ENCODE results near the gene TEKT1.
A peak's percentile ranks its signal among the peaks of the same experiment; 100 is the strongest.

TEKT1 gene

DNA sequence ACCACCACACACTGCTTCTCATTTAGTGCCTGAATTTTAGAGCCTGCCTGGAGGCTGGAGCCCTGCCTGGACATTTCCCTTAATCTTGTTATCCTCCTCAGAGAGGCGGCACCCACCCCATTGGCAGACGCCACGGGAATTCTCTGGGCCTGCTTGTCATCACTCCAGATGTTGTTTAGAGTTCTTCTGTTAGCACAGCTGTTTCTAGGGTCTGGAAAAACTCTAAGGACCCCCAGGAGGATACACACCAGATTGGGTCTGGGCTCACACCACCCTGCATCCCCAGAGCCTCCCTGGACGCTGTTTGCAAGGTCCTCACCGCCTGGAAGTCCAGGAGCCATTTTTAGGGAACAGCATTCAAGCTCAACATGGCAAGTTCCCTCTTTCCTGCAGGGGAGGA is 76.2 kb downstream of the TEKT1 start:
- H3K4me3 ChIP-seq (ENCODE audit: low read depth, low read length): no peak overlapping the region
- TF ChIP-seq, protein P1, sequence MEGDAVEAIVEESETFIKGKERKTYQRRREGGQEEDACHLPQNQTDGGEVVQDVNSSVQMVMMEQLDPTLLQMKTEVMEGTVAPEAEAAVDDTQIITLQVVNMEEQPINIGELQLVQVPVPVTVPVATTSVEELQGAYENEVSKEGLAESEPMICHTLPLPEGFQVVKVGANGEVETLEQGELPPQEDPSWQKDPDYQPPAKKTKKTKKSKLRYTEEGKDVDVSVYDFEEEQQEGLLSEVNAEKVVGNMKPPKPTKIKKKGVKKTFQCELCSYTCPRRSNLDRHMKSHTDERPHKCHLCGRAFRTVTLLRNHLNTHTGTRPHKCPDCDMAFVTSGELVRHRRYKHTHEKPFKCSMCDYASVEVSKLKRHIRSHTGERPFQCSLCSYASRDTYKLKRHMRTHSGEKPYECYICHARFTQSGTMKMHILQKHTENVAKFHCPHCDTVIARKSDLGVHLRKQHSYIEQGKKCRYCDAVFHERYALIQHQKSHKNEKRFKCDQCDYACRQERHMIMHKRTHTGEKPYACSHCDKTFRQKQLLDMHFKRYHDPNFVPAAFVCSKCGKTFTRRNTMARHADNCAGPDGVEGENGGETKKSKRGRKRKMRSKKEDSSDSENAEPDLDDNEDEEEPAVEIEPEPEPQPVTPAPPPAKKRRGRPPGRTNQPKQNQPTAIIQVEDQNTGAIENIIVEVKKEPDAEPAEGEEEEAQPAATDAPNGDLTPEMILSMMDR (IDR thresholded peaks at IDR 0.05; ENCODE audit: low read depth, low read length): no peak
- peak; percentile 25 for DNase-seq
- H3K36me3 ChIP-seq: no peaks in the 10 kb centered on the region
- H3K9me3 ChIP-seq: no peaks in the 10 kb centered on the region
- no peaks in the 10 kb centered on the region for H3K4me1 ChIP-seq
- H3K27me3 ChIP-seq: no peaks in the 10 kb centered on the region

DNA sequence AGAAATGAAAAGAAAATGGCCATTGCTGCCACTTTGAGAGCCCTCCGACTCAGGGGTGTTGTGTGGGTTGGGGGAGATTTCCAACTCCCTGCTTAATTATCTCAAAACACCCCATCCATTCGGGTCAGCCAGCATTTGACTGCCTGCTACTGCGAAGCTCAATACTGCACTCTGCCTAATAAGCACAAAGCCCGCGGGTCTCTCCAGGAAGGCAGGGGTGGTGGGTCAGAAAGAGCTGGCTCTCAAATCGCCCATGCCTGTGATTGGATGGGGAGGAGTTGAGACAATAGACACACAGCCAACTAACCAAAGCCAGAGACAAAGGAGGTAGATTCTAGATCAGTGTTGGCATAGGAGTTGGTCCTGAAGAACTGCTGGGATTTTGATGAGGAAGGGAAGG is 78.0 kb downstream of the TEKT1 start:
- H3K4me1 ChIP-seq: no peaks in the 10 kb centered on the region
- H3K4me3 ChIP-seq (ENCODE audit: low read depth, low read length): no peak overlapping the region
- DNase-seq: no peak
- H3K36me3 ChIP-seq: no peaks in the 10 kb centered on the region
- TF ChIP-seq, protein P1 (IDR thresholded peaks at IDR 0.05; ENCODE audit: low read depth, low read length): no peak
- no peaks in the 10 kb centered on the region for H3K9me3 ChIP-seq
- H3K27me3 ChIP-seq: no peaks in the 10 kb centered on the region

DNA sequence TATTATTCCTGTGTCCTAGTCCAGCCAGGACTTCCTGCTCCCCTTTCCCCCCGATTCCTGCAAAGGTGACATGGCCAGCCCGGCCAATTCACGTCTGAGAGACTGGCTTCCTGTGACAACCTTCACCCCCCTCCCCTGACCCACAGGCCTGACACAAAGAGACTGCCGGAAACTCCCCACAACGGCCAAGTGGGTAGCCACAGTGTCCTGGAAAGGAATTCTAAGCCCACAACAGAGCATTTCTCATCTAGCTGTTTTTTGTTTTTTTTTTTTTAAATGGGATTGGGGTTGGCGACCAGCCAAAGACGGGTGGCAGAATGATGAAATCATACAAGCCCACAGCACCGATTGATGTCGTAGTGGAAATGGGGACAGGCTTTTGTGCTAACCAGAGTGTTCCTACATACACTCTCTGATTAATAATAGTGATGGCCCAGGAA is 78.5 kb downstream of the TEKT1 start:
- H3K9me3 ChIP-seq: no peaks in the 10 kb centered on the region
- H3K4me3 ChIP-seq (ENCODE audit: low read depth, low read length): no peak overlapping the region
- H3K27me3 ChIP-seq: no peaks in the 10 kb centered on the region
- no peak for DNase-seq
- no peaks in the 10 kb centered on the region for H3K36me3 ChIP-seq
- no peaks in the 10 kb centered on the region for H3K4me1 ChIP-seq
- TF ChIP-seq, protein P1 (IDR thresholded peaks at IDR 0.05; ENCODE audit: low read depth, low read length): no peak

DNA sequence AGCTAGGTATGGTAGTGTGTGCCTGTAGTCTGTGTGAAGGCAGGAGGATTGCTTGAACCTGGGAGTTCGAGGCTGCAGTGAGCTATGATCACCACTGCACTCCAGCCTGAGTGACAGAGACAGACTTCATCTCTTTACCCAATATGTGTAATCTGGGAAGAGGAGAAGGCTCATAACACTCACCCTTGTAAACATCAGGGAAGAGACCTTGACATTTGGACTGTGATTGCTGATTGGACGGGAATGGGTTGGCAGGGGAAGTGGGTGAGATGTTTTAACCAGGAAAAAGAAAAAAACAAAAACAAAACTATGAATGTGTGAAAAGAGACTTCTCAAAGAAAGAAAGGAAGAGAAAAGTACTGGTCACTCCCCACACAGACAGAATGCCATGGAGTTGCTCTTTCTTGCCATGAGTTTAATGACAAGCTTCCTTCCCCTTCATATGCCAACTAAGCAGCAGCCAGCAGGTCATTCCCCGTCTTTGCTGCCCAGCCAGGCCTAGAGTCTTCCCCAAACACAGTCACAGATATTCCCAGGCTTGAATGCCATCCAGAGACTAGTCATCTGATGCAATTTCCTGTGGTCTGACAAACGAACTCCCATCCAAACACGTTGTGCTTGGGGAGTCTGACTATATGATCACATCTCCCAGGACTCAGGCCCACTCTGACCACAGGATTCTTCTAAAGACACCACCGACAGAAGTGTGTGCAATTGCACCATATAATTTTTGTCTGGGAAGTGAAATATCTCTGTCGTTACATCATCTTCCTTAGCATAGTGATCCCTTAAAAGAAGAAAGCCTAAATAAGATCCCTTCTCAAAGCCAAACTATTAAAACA is 79.2 kb downstream of the TEKT1 start:
- Histone ChIP-seq H3K4me1 (no peaks in the 10 kb centered on the region), H3K27me3 (no peaks in the 10 kb centered on the region), H3K9me3 (no peaks in the 10 kb centered on the region), H3K36me3 (no peaks in the 10 kb centered on the region), H3K4me3 (ENCODE audit: low read depth, low read length) (no peak overlapping the region)
- TF ChIP-seq, protein P1 (IDR thresholded peaks at IDR 0.05; ENCODE audit: low read depth, low read length): no peak
- no peak for DNase-seq

DNA sequence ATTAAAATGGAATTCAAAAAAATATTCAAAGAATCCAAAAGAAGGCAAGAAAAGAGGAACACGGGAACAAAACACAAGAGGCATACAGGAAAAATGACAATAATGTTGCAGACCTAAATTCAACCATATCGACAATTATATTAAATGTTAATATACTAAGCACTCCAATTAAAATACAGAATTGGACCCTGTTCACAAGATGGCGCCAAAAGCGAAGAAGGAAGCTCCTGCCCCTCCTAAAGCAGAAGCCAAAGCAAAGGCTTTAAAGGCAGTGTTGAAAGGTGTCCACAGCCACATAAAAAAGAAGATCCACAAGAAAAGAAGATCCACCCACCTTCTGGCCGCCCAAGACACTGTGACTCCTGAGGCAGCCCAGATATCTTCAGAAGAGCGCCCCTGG is 82.0 kb downstream of the TEKT1 start:
- no peak for DNase-seq
- TF ChIP-seq, protein P1 (IDR thresholded peaks at IDR 0.05; ENCODE audit: low read depth, low read length): no peak
- H3K27me3 ChIP-seq: no peaks in the 10 kb centered on the region
- H3K4me3 ChIP-seq (ENCODE audit: low read depth, low read length): no peak overlapping the region
- H3K9me3 ChIP-seq: no peaks in the 10 kb centered on the region
- no peaks in the 10 kb centered on the region for H3K36me3 ChIP-seq
- no peaks in the 10 kb centered on the region for H3K4me1 ChIP-seq

DNA sequence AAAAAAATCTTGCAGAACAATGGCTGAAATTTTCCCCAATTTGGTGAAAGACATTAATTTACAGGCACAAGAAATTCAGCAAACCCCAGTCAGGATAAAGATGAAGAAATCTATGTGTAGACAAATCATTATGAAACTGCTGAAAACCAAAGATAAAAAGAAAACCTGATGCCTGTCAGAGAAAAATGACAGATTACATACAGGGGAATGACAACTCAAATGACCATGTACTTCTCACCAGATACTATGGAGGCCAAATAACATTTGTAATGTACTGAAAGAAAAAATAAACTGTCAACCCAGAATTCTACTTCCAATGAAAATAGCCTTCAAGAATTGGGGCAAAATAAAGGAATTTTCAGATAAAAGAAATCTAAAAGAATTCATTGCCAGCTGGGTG is 82.9 kb downstream of the TEKT1 start:
- TF ChIP-seq, protein P1 (IDR thresholded peaks at IDR 0.05; ENCODE audit: low read depth, low read length): no peak

More for the DNA sequence above, 82.9 kb downstream of the TEKT1 start:
- no peak for DNase-seq
- Histone ChIP-seq H3K27me3 (no peaks in the 10 kb centered on the region), H3K4me3 (ENCODE audit: low read depth, low read length) (no peak overlapping the region), H3K9me3 (no peaks in the 10 kb centered on the region), H3K36me3 (no peaks in the 10 kb centered on the region), H3K4me1 (no peaks in the 10 kb centered on the region)

Data from BE2C (cell line).